ENCODE measurements around the gene HIF1AN. TPM values are rescaled to one million over a fixed set of nuclear protein-coding genes. Genes with fewer than 3 reads are reported as not detected.

Gene HIF1AN
- total RNA-seq, 2 donors from 2014 or later: 7.3 to 9.9 TPM

GRCh38 chr10:100562008-100562672 lies 26.4 kb downstream of the HIF1AN start:
- no peak overlapping the region for H3K4me3 ChIP-seq
- peak; percentile 96 for ATAC-seq

DNA sequence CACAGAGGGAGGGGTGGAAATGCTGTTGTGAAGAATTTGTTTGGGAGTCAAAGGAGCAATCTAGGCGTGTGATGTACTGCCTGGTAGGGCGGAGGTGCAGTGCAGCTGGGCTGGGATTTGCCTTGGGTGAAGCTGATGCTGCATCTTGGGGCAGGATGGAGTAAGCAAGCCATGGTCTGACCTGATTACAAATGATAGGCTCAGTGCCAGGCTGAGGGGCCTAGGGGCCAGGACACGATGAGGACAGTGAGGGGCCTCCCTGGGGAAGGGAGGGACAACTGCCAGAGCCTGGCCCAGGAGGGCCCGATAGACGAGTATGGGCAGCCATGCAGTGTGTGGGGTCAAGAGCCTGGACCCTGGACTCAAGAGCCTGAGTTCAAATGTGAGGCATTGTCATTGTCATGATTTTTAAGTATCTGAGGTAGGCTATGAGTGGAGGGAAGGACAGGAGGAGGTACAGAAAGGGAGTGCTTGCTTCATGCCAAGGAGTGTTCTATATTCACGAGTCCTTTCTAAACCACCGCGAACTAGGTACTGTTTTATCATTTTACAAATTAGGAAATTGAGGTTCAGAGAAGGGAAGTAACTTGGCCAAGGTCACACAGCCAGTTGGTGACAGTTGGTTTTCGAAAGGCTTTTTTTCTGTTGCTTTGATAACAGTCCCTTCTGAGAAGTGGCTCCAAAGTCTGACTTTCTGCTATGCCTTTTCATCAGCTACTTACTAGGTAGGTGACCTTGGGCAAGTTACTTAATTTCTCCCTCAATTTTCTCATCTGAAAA lies 29.7 kb downstream of the HIF1AN start:
- Histone ChIP-seq H3K27ac (no peak overlapping the region), H3K4me3 (no peak overlapping the region), H3K36me3 (replicated peaks in 1 of 2; ENCODE audit: insufficient read depth in 1 of 2, low read depth in 2 of 2) (no peaks in the 10 kb centered on the region), H3K27me3 (peaks cover 0 to 5% of the 10 kb centered on the region in 2 donors), H3K4me1 (peaks cover 14% of the 10 kb centered on the region), H3K9me3 (no peaks in the 10 kb centered on the region)
- WGBS, 2 donors: 51 to 58% methylated on average over 9 of the region's 9 CpGs
- DNase-seq (no peak), ATAC-seq (no peak)
- intact Hi-C loops (cut with DNase I): loop anchor here (10.0 kb wide), 2 partner anchors 179 to 309 kb away; partner anchors contain the start of gene PAX2
- no peak for TF ChIP-seq POLR2A (IDR thresholded peaks at IDR 0.05)
- TF ChIP-seq CTCF (IDR thresholded peaks at IDR 0.05): no peak

More at GRCh38 chr10:100562008-100562672, 26.4 kb downstream of the HIF1AN start:
- intact Hi-C loops (cut with DNase I): loop anchor here (10.0 kb wide), 2 partner anchors 183 to 313 kb away; partner anchors contain the start of gene PAX2
- Histone ChIP-seq H3K27ac (no peak overlapping the region), H3K27me3 (peaks cover 0 to 5% of the 10 kb centered on the region in 2 donors), H3K9me3 (no peaks in the 10 kb centered on the region), H3K36me3 (replicated peaks in 1 of 2; ENCODE audit: insufficient read depth in 1 of 2, low read depth in 2 of 2) (no peaks in the 10 kb centered on the region), H3K4me1 (peaks cover 14% of the 10 kb centered on the region)
- 0 to 6% methylated on average over 5 to 62 of the region's 62 CpGs for WGBS, 2 donors
- DNase-seq: peak; percentile 73 to 84 (median 80)
- TF ChIP-seq CTCF (IDR thresholded peaks at IDR 0.05) (peak; percentile 95 to 99 (median 96)), POLR2A (IDR thresholded peaks at IDR 0.05) (no peak)

- no peak overlapping the region for H3K27ac ChIP-seq
- no peaks in the 10 kb centered on the region for H3K36me3 ChIP-seq (replicated peaks in 1 of 2; ENCODE audit: insufficient read depth in 1 of 2, low read depth in 2 of 2)
- H3K4me1 ChIP-seq: peaks cover 13% of the 10 kb centered on the region
- ATAC-seq: no peak
- no peak for DNase-seq
- intact Hi-C loops (cut with DNase I): loop anchor here (10.0 kb wide), 2 partner anchors 178 to 308 kb away; partner anchors contain the start of gene PAX2
- H3K4me3 ChIP-seq: no peak overlapping the region
- no peak for TF ChIP-seq POLR2A (IDR thresholded peaks at IDR 0.05)
- TF ChIP-seq CTCF (IDR thresholded peaks at IDR 0.05): no peak
- 35 to 37% methylated on average over 3 of the region's 3 CpGs for WGBS, 2 donors
- no peaks in the 10 kb centered on the region for H3K9me3 ChIP-seq
- peaks cover 0 to 5% of the 10 kb centered on the region in 2 donors for H3K27me3 ChIP-seq
Observed at GRCh38 chr10:100566561-100566960, 30.8 kb downstream of the HIF1AN start.

GRCh38 chr10:100567249-100567648 lies 31.5 kb downstream of the HIF1AN start:
- intact Hi-C loops (cut with DNase I): loop anchor here (10.0 kb wide), 2 partner anchors 178 to 308 kb away; partner anchors contain the start of gene PAX2
- Histone ChIP-seq H3K4me3 (no peak overlapping the region), H3K9me3 (no peaks in the 10 kb centered on the region), H3K27me3 (peaks cover 0 to 5% of the 10 kb centered on the region in 2 donors), H3K4me1 (peaks cover 6% of the 10 kb centered on the region), H3K36me3 (replicated peaks in 1 of 2; ENCODE audit: insufficient read depth in 1 of 2, low read depth in 2 of 2) (no peaks in the 10 kb centered on the region), H3K27ac (no peak overlapping the region)
- ATAC-seq: no peak
- DNase-seq: no peak
- WGBS, 2 donors: 27 to 39% methylated on average over 11 of the region's 11 CpGs
- TF ChIP-seq POLR2A (IDR thresholded peaks at IDR 0.05): no peak
- TF ChIP-seq CTCF (IDR thresholded peaks at IDR 0.05): no peak
